T-helper 1 cell treated with Interleukin-12 subunit alpha and Interleukin-12 subunit beta and Interleukin-4 antibody, amounts not matched to agents 30 μg/mL and 1 μg/mL, for 36 hours (primary cell): ENCODE measurements around the gene MTMR3.

Source experiments
- H3K27ac Mint-ChIP-seq: one replicate; pipeline ENCODE4 v1.8.0; 2021; ENCODE audit warnings: mild to moderate bottlenecking, mixed read lengths
- H3K27me3 Mint-ChIP-seq: one replicate; pipeline ENCODE4 v1.8.0; 2021; ENCODE audit warnings: low read depth, mixed read lengths
- H3K36me3 Mint-ChIP-seq: one replicate; pipeline ENCODE4 v1.8.0; 2021; ENCODE audit warnings: low read depth, mixed read lengths
- H3K4me1 Mint-ChIP-seq: one replicate; pipeline ENCODE4 v1.8.0; 2021; ENCODE audit warnings: low read depth, mixed read lengths
- H3K4me3 Mint-ChIP-seq: one replicate; pipeline ENCODE4 v1.8.0; 2021; ENCODE audit warnings: mild to moderate bottlenecking, moderate library complexity, mixed read lengths
- H3K9me3 Mint-ChIP-seq: one replicate; pipeline ENCODE4 v1.8.0; 2021; ENCODE audit warnings: mixed read lengths

The MTMR3 gene

GRCh38 chr22:29916007-29916544 is 33.1 kb downstream of the MTMR3 start:
- no peaks in the 10 kb centered on the region for H3K9me3 Mint-ChIP-seq
- peaks cover 6% of the 10 kb centered on the region for H3K4me1 Mint-ChIP-seq
- H3K27ac Mint-ChIP-seq = no peak overlapping the region
- H3K27me3 Mint-ChIP-seq = no peaks in the 10 kb centered on the region
- H3K36me3 Mint-ChIP-seq = no peaks in the 10 kb centered on the region
- no peak overlapping the region for H3K4me3 Mint-ChIP-seq

GRCh38 chr22:29917052-29917902 is 34.3 kb downstream of the MTMR3 start:
- no peak overlapping the region for H3K4me3 Mint-ChIP-seq
- no peaks in the 10 kb centered on the region for H3K9me3 Mint-ChIP-seq
- H3K4me1 Mint-ChIP-seq = peaks cover 6% of the 10 kb centered on the region
- no peaks in the 10 kb centered on the region for H3K36me3 Mint-ChIP-seq
- no peak overlapping the region for H3K27ac Mint-ChIP-seq
- H3K27me3 Mint-ChIP-seq = no peaks in the 10 kb centered on the region

GRCh38 chr22:29925402-29925801 is 42.4 kb downstream of the MTMR3 start:
- H3K9me3 Mint-ChIP-seq = no peaks in the 10 kb centered on the region
- no peaks in the 10 kb centered on the region for H3K27me3 Mint-ChIP-seq
- H3K4me1 Mint-ChIP-seq = no peaks in the 10 kb centered on the region
- H3K27ac Mint-ChIP-seq = no peak overlapping the region
- H3K36me3 Mint-ChIP-seq = peaks cover 3% of the 10 kb centered on the region
- no peak overlapping the region for H3K4me3 Mint-ChIP-seq

GRCh38 chr22:29926057-29926456 is 43.1 kb downstream of the MTMR3 start:
- H3K4me1 Mint-ChIP-seq = no peaks in the 10 kb centered on the region
- H3K9me3 Mint-ChIP-seq = no peaks in the 10 kb centered on the region
- no peak overlapping the region for H3K4me3 Mint-ChIP-seq
- no peak overlapping the region for H3K27ac Mint-ChIP-seq
- H3K36me3 Mint-ChIP-seq = peaks cover 3% of the 10 kb centered on the region
- no peaks in the 10 kb centered on the region for H3K27me3 Mint-ChIP-seq

GRCh38 chr22:29932136-29932535 is 49.2 kb downstream of the MTMR3 start:
- no peak overlapping the region for H3K4me3 Mint-ChIP-seq
- H3K27ac Mint-ChIP-seq = no peak overlapping the region
- peaks cover 6% of the 10 kb centered on the region for H3K4me1 Mint-ChIP-seq
- H3K36me3 Mint-ChIP-seq = no peaks in the 10 kb centered on the region
- no peaks in the 10 kb centered on the region for H3K27me3 Mint-ChIP-seq
- H3K9me3 Mint-ChIP-seq = no peaks in the 10 kb centered on the region

GRCh38 chr22:29933619-29934018 is 50.6 kb downstream of the MTMR3 start:
- H3K4me3 Mint-ChIP-seq = no peak overlapping the region
- peaks cover 8% of the 10 kb centered on the region for H3K4me1 Mint-ChIP-seq
- H3K36me3 Mint-ChIP-seq = no peaks in the 10 kb centered on the region
- H3K9me3 Mint-ChIP-seq = no peaks in the 10 kb centered on the region
- H3K27ac Mint-ChIP-seq = no peak overlapping the region
- H3K27me3 Mint-ChIP-seq = no peaks in the 10 kb centered on the region

- Mint-ChIP-seq H3K9me3 (no peaks in the 10 kb centered on the region), H3K4me3 (no peak overlapping the region), H3K27me3 (no peaks in the 10 kb centered on the region), H3K4me1 (peaks cover 8% of the 10 kb centered on the region), H3K36me3 (no peaks in the 10 kb centered on the region), H3K27ac (no peak overlapping the region)
These were observed 51.6 kb downstream of the MTMR3 start for GRCh38 chr22:29934596-29934995.

- H3K4me3 Mint-ChIP-seq = no peak overlapping the region
- H3K4me1 Mint-ChIP-seq = peaks cover 8% of the 10 kb centered on the region
- peaks cover 1% of the 10 kb centered on the region for H3K36me3 Mint-ChIP-seq
- H3K27me3 Mint-ChIP-seq = no peaks in the 10 kb centered on the region
- H3K9me3 Mint-ChIP-seq = no peaks in the 10 kb centered on the region
- no peak overlapping the region for H3K27ac Mint-ChIP-seq
These were observed 53.2 kb downstream of the MTMR3 start for GRCh38 chr22:29936186-29936585.

- no peak overlapping the region for H3K4me3 Mint-ChIP-seq
- H3K27ac Mint-ChIP-seq = no peak overlapping the region
- H3K9me3 Mint-ChIP-seq = no peaks in the 10 kb centered on the region
- peaks cover 1% of the 10 kb centered on the region for H3K36me3 Mint-ChIP-seq
- peaks cover 4% of the 10 kb centered on the region for H3K4me1 Mint-ChIP-seq
- no peaks in the 10 kb centered on the region for H3K27me3 Mint-ChIP-seq
These were observed 55.1 kb downstream of the MTMR3 start for GRCh38 chr22:29937940-29938693.

GRCh38 chr22:29940526-29940925 is 57.6 kb downstream of the MTMR3 start:
- Mint-ChIP-seq H3K27me3 (no peaks in the 10 kb centered on the region), H3K9me3 (no peaks in the 10 kb centered on the region), H3K36me3 (peaks cover 1% of the 10 kb centered on the region), H3K4me3 (no peak overlapping the region), H3K27ac (no peak overlapping the region), H3K4me1 (peaks cover 4% of the 10 kb centered on the region)

- Mint-ChIP-seq H3K27ac (no peak overlapping the region), H3K4me1 (peaks cover 2% of the 10 kb centered on the region), H3K36me3 (peaks cover 1% of the 10 kb centered on the region), H3K9me3 (no peaks in the 10 kb centered on the region), H3K27me3 (no peaks in the 10 kb centered on the region), H3K4me3 (no peak overlapping the region)
These were observed 61.4 kb downstream of the MTMR3 start for GRCh38 chr22:29944339-29944738.

GRCh38 chr22:29945435-29945834 is 62.5 kb downstream of the MTMR3 start:
- Mint-ChIP-seq H3K36me3 (no peaks in the 10 kb centered on the region), H3K4me1 (peaks cover 2% of the 10 kb centered on the region), H3K4me3 (no peak overlapping the region), H3K27me3 (no peaks in the 10 kb centered on the region), H3K27ac (no peak overlapping the region), H3K9me3 (no peaks in the 10 kb centered on the region)

- H3K36me3 Mint-ChIP-seq = no peaks in the 10 kb centered on the region
- H3K27ac Mint-ChIP-seq = no peak overlapping the region
- H3K27me3 Mint-ChIP-seq = no peaks in the 10 kb centered on the region
- peaks cover 2% of the 10 kb centered on the region for H3K4me1 Mint-ChIP-seq
- no peak overlapping the region for H3K4me3 Mint-ChIP-seq
- no peaks in the 10 kb centered on the region for H3K9me3 Mint-ChIP-seq
These were observed 63.2 kb downstream of the MTMR3 start for GRCh38 chr22:29946220-29946619.

- no peak overlapping the region for H3K27ac Mint-ChIP-seq
- no peak overlapping the region for H3K4me3 Mint-ChIP-seq
- no peaks in the 10 kb centered on the region for H3K36me3 Mint-ChIP-seq
These were observed 64.7 kb downstream of the MTMR3 start for GRCh38 chr22:29947410-29948384.

More at GRCh38 chr22:29947410-29948384, 64.7 kb downstream of the MTMR3 start:
- H3K4me1 Mint-ChIP-seq = peaks cover 2% of the 10 kb centered on the region
- H3K9me3 Mint-ChIP-seq = no peaks in the 10 kb centered on the region
- H3K27me3 Mint-ChIP-seq = no peaks in the 10 kb centered on the region
